Stimulated activated effector memory CD8-positive, alpha-beta T cell treated with anti-CD3 and anti-CD28 coated beads, Interleukin-12 subunit alpha, Interleukin-12 subunit beta, amount 100 ng/mL, for 72 hours (primary cell): Measurements from ENCODE around the gene IZUMO4.
A peak's percentile ranks its signal among the peaks of the same experiment; 100 is the strongest.

Experiments
- ATAC-seq: fragments of 150-1000 bp; cut with Tn5 transposase; 2 replicates; pipeline ENCODE4 v1.10.0; 2021
- DNase-seq, 2 donors: peaks; one replicate each; pipeline ENCODE4 v3.0.0; 2021 to 2022; ENCODE audit warnings: low spot score in 2 of 2
- H3K27ac Mint-ChIP-seq: one replicate; pipeline ENCODE4 v1.8.0; 2022; ENCODE audit warnings: mild to moderate bottlenecking, mixed read lengths
- H3K36me3 Mint-ChIP-seq: one replicate; pipeline ENCODE4 v1.8.0; 2022; ENCODE audit warnings: mild to moderate bottlenecking, mixed read lengths
- H3K4me1 Mint-ChIP-seq: one replicate; pipeline ENCODE4 v1.8.0; 2022; ENCODE audit warnings: mixed read lengths
- H3K4me3 Mint-ChIP-seq: one replicate; pipeline ENCODE4 v1.8.0; 2022; ENCODE audit warnings: mild to moderate bottlenecking, mixed read lengths
- H3K9me3 Mint-ChIP-seq: one replicate; pipeline ENCODE4 v1.8.0; 2022; ENCODE audit warnings: mixed read lengths

Gene IZUMO4

GRCh38 chr19:2132191-2132590 lies 35.5 kb downstream of the IZUMO4 start:
- no peak for ATAC-seq
- H3K36me3 Mint-ChIP-seq: peaks cover 77% of the 10 kb centered on the region
- DNase-seq: no peak
- H3K4me3 Mint-ChIP-seq: no peak overlapping the region
- peak overlapping the region; percentile 63 for H3K27ac Mint-ChIP-seq
- H3K4me1 Mint-ChIP-seq: no peaks in the 10 kb centered on the region
- H3K9me3 Mint-ChIP-seq: no peaks in the 10 kb centered on the region

DNA sequence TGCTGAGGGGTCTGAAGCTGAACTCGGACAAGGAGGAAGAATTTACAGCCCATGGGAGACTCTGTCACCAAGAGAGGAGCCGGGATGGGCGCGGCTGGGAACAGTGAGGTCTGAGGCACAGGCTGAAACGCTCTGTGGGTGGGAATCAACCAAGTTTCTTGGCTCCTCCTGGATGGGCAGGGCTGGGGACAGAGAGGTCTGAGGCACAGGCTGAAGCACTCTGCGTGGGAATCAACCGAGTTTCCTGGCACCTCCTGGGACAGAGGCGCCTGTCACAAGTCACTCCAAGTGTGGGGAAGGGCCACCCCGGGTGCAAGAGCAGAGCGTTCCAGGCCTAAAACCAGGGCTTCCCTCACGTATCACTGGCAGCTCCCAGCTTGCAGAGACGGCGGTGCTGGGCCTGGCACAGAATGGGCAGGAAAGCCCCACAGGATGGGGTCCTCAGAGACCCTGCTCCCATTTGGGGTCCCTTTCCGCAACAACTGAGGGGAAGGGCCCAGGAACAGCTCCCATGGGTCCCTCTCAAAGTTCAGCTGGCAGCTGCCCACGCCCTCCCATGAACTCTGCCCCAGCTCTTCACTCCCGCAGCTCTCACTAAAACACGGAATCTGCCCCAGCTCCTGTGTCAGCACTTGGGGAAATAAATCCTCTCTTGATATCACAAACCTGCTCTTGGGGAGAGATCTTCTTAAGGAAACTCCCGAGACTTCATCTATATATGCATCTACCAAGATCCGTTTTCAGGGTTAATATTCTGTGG lies 36.2 kb downstream of the IZUMO4 start:
- H3K4me1 Mint-ChIP-seq: no peaks in the 10 kb centered on the region
- DNase-seq (no peak), ATAC-seq (no peak)
- no peaks in the 10 kb centered on the region for H3K9me3 Mint-ChIP-seq
- H3K36me3 Mint-ChIP-seq: peaks cover 77% of the 10 kb centered on the region
- peak overlapping the region; percentile 63 for H3K27ac Mint-ChIP-seq
- H3K4me3 Mint-ChIP-seq: no peak overlapping the region

GRCh38 chr19:2135474-2136402 lies 39.0 kb downstream of the IZUMO4 start:
- Mint-ChIP-seq H3K4me3 (no peak overlapping the region), H3K27ac (no peak overlapping the region), H3K9me3 (no peaks in the 10 kb centered on the region), H3K36me3 (peaks cover 86% of the 10 kb centered on the region), H3K4me1 (no peaks in the 10 kb centered on the region)
- ATAC-seq (no peak), DNase-seq (no peak)

GRCh38 chr19:2136796-2137195 lies 40.1 kb downstream of the IZUMO4 start:
- no peaks in the 10 kb centered on the region for H3K9me3 Mint-ChIP-seq
- ATAC-seq: no peak
- no peak for DNase-seq
- no peaks in the 10 kb centered on the region for H3K4me1 Mint-ChIP-seq
- H3K4me3 Mint-ChIP-seq: no peak overlapping the region
- H3K36me3 Mint-ChIP-seq: peaks cover 85% of the 10 kb centered on the region
- no peak overlapping the region for H3K27ac Mint-ChIP-seq

- DNase-seq (no peak), ATAC-seq (no peak)
- no peaks in the 10 kb centered on the region for H3K9me3 Mint-ChIP-seq
- no peak overlapping the region for H3K4me3 Mint-ChIP-seq
- no peaks in the 10 kb centered on the region for H3K4me1 Mint-ChIP-seq
- peak overlapping the region; percentile 73 for H3K27ac Mint-ChIP-seq
- H3K36me3 Mint-ChIP-seq: peaks cover 73% of the 10 kb centered on the region
These were observed 41.5 kb downstream of the IZUMO4 start for GRCh38 chr19:2138061-2138728.

DNA sequence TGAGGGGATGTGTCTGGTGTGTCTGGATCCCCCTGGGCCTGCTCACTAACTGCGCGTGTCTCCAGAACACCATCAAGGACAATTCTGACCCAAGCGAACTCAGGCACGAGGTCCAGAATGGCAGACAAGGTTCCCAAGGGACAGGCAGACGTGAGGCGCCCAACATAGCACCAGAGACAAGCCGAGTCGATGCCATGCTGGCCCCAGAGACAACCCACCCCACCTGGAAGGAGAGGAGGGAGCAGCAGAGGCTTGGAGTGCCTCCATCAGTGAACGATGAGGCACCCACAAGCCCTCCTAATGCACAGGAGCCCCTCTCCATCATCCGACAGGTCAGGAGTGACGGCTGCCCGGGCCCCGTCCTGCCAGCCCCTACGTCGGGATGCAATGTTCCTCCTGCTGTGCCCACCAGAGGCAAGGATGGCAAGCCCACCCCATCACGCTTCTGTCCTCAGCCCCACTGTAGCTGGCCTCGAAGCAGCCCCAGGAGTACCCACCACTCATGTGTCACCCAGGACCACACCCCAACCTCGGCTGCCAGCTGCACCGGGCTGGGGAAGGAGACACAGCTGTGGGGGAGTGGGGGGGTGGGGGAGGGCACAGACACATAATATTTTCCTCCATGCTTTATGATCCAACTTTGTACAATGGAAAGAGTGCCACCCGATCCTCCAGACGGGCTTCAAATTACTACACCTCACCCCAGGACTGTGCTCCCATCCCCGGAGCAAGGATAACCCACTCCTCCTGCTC lies 42.8 kb downstream of the IZUMO4 start:
- H3K9me3 Mint-ChIP-seq: no peaks in the 10 kb centered on the region
- no peak for DNase-seq
- H3K4me1 Mint-ChIP-seq: no peaks in the 10 kb centered on the region
- peak overlapping the region; percentile 73 for H3K27ac Mint-ChIP-seq
- no peak overlapping the region for H3K4me3 Mint-ChIP-seq
- peaks cover 72% of the 10 kb centered on the region for H3K36me3 Mint-ChIP-seq
- ATAC-seq: no peak

- no peak overlapping the region for H3K27ac Mint-ChIP-seq
- ATAC-seq (no peak), DNase-seq (no peak)
- no peaks in the 10 kb centered on the region for H3K9me3 Mint-ChIP-seq
- peaks cover 5% of the 10 kb centered on the region for H3K4me1 Mint-ChIP-seq
- H3K36me3 Mint-ChIP-seq: peaks cover 74% of the 10 kb centered on the region
- no peak overlapping the region for H3K4me3 Mint-ChIP-seq
These were observed 43.4 kb downstream of the IZUMO4 start for GRCh38 chr19:2140138-2140569.

DNA sequence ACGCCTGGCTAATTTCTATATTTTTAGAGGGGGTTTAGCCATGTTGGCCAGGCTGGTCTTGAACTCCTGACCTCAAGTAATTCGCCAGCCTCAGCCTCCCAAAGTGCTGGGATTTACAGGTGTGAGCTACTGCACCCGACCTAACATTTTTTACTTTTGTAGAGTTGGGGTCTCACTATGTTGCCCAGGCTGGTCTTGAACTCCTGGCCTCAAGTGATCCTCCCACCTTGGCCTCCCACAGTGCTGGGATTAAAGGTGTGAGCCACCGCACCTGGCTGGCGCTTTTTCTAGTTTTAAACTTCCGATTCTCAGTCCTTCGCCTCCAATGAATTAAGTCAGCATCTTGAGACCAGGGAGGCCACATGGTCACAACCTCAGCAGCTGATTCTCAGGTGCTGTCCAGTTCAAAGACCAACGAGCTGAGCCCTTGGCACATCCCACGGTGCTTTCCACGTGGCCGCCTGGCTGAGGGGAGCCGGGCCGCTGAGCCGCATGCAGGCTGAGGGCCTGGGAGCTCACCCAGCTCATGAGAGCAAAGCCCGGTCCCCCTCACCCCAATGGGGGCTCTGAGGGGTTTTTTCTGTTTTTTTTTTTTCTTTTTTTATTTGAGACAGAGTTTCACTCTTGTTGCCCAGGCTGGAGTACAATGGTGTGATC lies 45.6 kb downstream of the IZUMO4 start:
- peaks cover 70% of the 10 kb centered on the region for H3K36me3 Mint-ChIP-seq
- H3K27ac Mint-ChIP-seq: no peak overlapping the region
- H3K9me3 Mint-ChIP-seq: no peaks in the 10 kb centered on the region
- H3K4me3 Mint-ChIP-seq: no peak overlapping the region
- DNase-seq (no peak), ATAC-seq (no peak)
- H3K4me1 Mint-ChIP-seq: peaks cover 24% of the 10 kb centered on the region

GRCh38 chr19:2144190-2144589 lies 47.5 kb downstream of the IZUMO4 start:
- no peak for DNase-seq

GRCh38 chr19:2145831-2146241 lies 49.1 kb downstream of the IZUMO4 start:
- H3K4me3 Mint-ChIP-seq: no peak overlapping the region
- no peaks in the 10 kb centered on the region for H3K9me3 Mint-ChIP-seq
- H3K27ac Mint-ChIP-seq: peak overlapping the region; percentile 23
- H3K36me3 Mint-ChIP-seq: peaks cover 63% of the 10 kb centered on the region
- H3K4me1 Mint-ChIP-seq: peaks cover 54% of the 10 kb centered on the region
- DNase-seq (no peak), ATAC-seq (no peak)

More at GRCh38 chr19:2144190-2144589, 47.5 kb downstream of the IZUMO4 start:
- H3K9me3 Mint-ChIP-seq: no peaks in the 10 kb centered on the region
- no peak for ATAC-seq
- no peak overlapping the region for H3K27ac Mint-ChIP-seq
- H3K4me1 Mint-ChIP-seq: peaks cover 41% of the 10 kb centered on the region
- no peak overlapping the region for H3K4me3 Mint-ChIP-seq
- H3K36me3 Mint-ChIP-seq: peaks cover 68% of the 10 kb centered on the region

GRCh38 chr19:2148482-2149135 lies 51.9 kb downstream of the IZUMO4 start:
- peak overlapping the region; percentile 77 for H3K4me3 Mint-ChIP-seq
- H3K9me3 Mint-ChIP-seq: no peaks in the 10 kb centered on the region
- DNase-seq: no peak
- H3K4me1 Mint-ChIP-seq: peaks cover 61% of the 10 kb centered on the region
- H3K36me3 Mint-ChIP-seq: peaks cover 64% of the 10 kb centered on the region
- no peak for ATAC-seq
- H3K27ac Mint-ChIP-seq: peak overlapping the region; percentile 86
